Measurements from ENCODE around the gene TRIM2. TPM values are rescaled to one million over a fixed set of nuclear protein-coding genes. Genes with fewer than 3 reads are reported as not detected.
A peak's percentile ranks its signal among the peaks of the same experiment; 100 is the strongest.

Gene TRIM2
- total and polyA plus RNA-seq, 2 experiments from 2014 or later: 22.0 to 61.5 TPM

- TF ChIP-seq ZNF462 (CRISPR knock-in tag; IDR thresholded peaks at IDR 0.05): no peak
- TF ChIP-seq JUNB (IDR thresholded peaks at IDR 0.05; ENCODE audit: unreplicated experiment): no peak
- TF ChIP-seq EZH2 (IDR thresholded peaks at IDR 0.05; ENCODE audit: low read depth, unreplicated experiment): no peak
- TF ChIP-seq ZNF331 (CRISPR knock-in tag; IDR thresholded peaks at IDR 0.05; ENCODE audit: low read depth): no peak
- no peak for TF ChIP-seq EZH2phosphoT487 (IDR thresholded peaks at IDR 0.05; ENCODE audit: unreplicated experiment)
- no peak for TF ChIP-seq NANOG (IDR thresholded peaks at IDR 0.05; ENCODE audit: borderline replicate concordance)
- no peak for TF ChIP-seq STAT1 (IDR thresholded peaks at IDR 0.05; ENCODE audit: unreplicated experiment)
- no peak for TF ChIP-seq ETS1 (IDR thresholded peaks at IDR 0.05)
- no peak for TF ChIP-seq ZNF114 (CRISPR knock-in tag; IDR thresholded peaks at IDR 0.05)
- no peak for TF ChIP-seq CREB1 (CRISPR knock-in tag; IDR thresholded peaks at IDR 0.05; ENCODE audit: low read depth)
- TF ChIP-seq CTCF (conservative IDR thresholded peaks at IDR 0.05; ENCODE audit: low read depth in 2 of 2): no peak
- TF ChIP-seq REST (IDR thresholded peaks at IDR 0.05; ENCODE audit: unreplicated experiment): no peak
- Mint-ChIP-seq H3K4me3 (peak overlapping the region; percentile 90), H3K27me3 (ENCODE audit: insufficient read depth, low read depth, poor library complexity) (peaks cover 30% of the 10 kb centered on the region), H3K4me1 (peaks cover 19% of the 10 kb centered on the region), H3K27ac (peak overlapping the region; percentile 71), H3K36me3 (ENCODE audit: low read depth) (peaks cover 11% of the 10 kb centered on the region), H3K9me3 (peaks cover 2% of the 10 kb centered on the region; the same call in 2 of the 3 replicates)
- Histone ChIP-seq H3K9me2 (ENCODE audit: insufficient read depth) (no peaks in the 10 kb centered on the region), H3K79me2 (replicated peaks; ENCODE audit: insufficient read depth) (peaks cover 47% of the 10 kb centered on the region), H3K27ac (ENCODE audit: low read depth) (no peak overlapping the region), H2AFZ (peak overlapping the region; percentile 49), H4K20me1 (replicated peaks; ENCODE audit: insufficient read depth) (peaks cover 16% of the 10 kb centered on the region), H3K4me2 (peak overlapping the region; percentile 72), H3K36me3 (ENCODE audit: insufficient read depth) (no peaks in the 10 kb centered on the region), H3K27me3 (ENCODE audit: insufficient read depth) (peaks cover 16% of the 10 kb centered on the region), H3K4me3 (peak overlapping the region; percentile 62), H3F3A (replicated peaks; ENCODE audit: low read depth) (no peaks in the 10 kb centered on the region; the same call in 1 of the 2 replicates), H3K4me1 (ENCODE audit: insufficient read depth) (peaks cover 17% of the 10 kb centered on the region)
- ATAC-seq: peak; percentile 78
- peak; percentile 84 for DNase-seq (ENCODE audit: low spot score)
Observed at GRCh38 chr4:153221783-153222706, 17.8 kb downstream of the TRIM2 start.
